GM12801 (cell line): Measurements from ENCODE around the gene PTPN13.

ENCODE experiments used
- CTCF ChIP-seq: IDR thresholded peaks from one replicate; pipeline ENCODE4 v1.5.1; 2011; ENCODE audit warnings: control low read depth; ENCODE audit not compliant: insufficient read length; ENCODE audit errors: extremely low read depth

PTPN13 gene

GRCh38 chr4:86819561-86819960 lies 225.4 kb downstream of the PTPN13 start:
- no peak for TF ChIP-seq CTCF

DNA sequence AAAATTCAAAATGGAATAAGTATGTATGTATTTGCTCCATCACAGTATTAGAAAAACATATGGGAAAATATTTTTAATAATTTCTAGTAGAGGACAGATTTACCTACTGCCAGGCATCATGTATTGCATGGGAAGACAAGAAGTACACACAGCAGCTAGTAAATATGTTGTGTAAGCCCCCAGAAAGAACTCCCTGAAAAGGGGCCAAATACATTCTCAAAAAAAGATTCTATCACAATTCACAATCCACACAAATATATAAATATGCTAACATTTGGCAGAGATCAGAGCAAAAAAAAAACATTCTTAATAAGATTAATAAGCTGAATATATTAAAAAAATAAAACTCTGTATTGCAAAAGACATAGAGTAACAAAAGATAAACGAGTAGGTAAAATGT lies 227.0 kb downstream of the PTPN13 start:
- no peak for TF ChIP-seq CTCF

GRCh38 chr4:86822136-86822535 lies 228.0 kb downstream of the PTPN13 start:
- no peak for TF ChIP-seq CTCF

GRCh38 chr4:86825511-86825910 lies 231.4 kb downstream of the PTPN13 start:
- no peak for TF ChIP-seq CTCF

GRCh38 chr4:86831262-86832130 lies 237.4 kb downstream of the PTPN13 start:
- TF ChIP-seq CTCF, result no peak

- no peak for TF ChIP-seq CTCF
Measured at GRCh38 chr4:86833615-86834014, 239.5 kb downstream of the PTPN13 start.

DNA sequence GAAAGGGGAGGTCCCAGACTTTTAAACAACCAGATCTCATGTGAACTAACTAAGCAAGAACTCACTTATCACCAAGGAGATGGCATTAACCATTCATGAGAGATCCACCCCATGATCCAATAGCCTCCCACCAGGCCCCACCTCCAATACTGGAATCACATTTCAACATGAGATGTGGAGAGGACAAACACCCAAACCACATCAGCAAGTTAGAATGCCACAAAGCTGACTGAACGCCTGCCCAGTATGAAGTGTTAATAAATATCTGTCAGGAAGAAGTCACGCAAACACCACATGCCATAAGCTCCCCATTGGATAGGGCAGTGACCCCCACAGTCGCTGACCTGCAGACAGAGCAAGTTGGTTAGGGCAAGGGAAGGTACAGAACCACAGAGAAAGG lies 240.8 kb downstream of the PTPN13 start:
- TF ChIP-seq CTCF, result no peak
